NCI-H1436 (cell line): ENCODE data around the gene CT45A1.
"Not testable (repeated sequence)": the region's sequence is repeated elsewhere in the genome, so short reads cannot be mapped to it uniquely, and the experiment has no call there.

Source experiments
- DNase-seq: peaks from one replicate; lab custom pipeline; 2025; lab: John Stamatoyannopoulos, UW

CT45A1 gene

DNA sequence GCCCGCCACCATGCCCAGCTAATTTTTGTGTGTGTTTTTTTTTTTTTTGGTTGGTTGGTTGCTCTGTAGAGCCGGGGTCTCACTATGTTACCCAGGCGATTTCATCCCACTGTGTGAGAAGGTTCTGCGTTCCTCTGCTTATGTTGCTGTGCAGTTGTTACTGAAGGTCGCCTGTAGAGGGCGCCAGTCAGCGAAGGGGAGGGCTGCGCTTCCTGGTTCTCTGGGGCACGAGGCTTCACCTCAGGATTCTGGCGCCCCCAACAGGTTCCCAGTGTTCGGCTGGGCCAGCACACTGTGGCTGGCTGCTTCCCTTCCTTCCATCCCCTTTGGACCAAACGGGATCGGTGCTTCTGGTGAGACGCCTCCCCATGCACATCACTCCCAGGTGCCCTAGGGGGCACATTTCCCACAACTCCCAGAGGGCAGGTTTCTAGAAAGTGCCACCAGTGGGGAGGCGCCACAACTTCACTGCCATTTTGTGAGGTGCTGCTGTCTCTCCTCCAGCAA is at the start of gene CT45A1:
TSS of gene CT45A1 (plus strand) at position 457 of the 507 bp plus-strand sequence. CDS start 5,302 bp downstream, outside the sequence.
- DNase-seq, result not testable (repeated sequence)

- not testable (repeated sequence) for DNase-seq
These were observed 40.5 kb upstream of the CT45A1 start for GRCh38 chrX:135672979-135673378.

DNA sequence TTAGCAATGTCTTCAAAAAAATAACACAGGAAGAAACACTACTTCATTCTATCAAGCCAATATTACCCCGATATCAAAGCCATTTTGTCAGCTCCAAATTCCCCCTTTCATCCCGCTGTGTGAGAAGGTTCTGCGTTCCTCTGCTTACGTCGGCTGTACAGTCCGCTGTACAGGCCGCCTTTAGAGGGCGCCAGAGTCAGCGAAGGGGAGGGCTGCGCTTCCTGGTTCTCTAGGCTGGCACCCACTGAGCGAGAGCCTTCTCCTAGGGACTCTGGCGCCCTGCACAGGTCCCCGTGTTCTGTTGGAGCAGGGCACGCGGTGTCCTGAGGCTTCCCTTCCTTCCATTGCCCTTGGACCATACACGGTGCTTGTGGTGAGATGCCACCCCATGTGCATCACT is 25.3 kb upstream of the CT45A1 start:
- DNase-seq, result no peak

DNA sequence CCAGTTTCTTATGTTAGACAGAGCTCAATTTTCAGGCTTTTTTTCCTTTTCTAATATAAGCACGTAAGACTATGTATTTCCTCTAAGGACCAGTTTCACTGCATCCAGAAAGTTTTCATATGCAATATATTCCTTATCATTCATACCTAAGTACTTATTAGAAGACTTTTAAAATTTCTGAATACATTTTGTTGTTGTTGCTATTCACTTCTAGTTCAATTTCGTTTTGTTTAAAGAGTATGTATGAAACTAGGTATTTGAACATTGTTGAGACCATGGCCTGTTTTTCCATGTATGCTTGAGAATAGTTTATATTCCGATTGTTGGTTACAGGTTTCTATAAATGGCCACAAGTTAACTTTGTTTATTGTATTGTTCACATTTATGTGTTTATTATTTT is 18.0 kb upstream of the CT45A1 start:
- DNase-seq, result no peak

- DNase-seq, result no peak
These were observed 15.8 kb upstream of the CT45A1 start for GRCh38 chrX:135697601-135698000.

GRCh38 chrX:135698924-135699323 is 14.5 kb upstream of the CT45A1 start:
- no peak for DNase-seq

- DNase-seq, result no peak
These were observed 5.6 kb upstream of the CT45A1 start for GRCh38 chrX:135707880-135708279.

DNA sequence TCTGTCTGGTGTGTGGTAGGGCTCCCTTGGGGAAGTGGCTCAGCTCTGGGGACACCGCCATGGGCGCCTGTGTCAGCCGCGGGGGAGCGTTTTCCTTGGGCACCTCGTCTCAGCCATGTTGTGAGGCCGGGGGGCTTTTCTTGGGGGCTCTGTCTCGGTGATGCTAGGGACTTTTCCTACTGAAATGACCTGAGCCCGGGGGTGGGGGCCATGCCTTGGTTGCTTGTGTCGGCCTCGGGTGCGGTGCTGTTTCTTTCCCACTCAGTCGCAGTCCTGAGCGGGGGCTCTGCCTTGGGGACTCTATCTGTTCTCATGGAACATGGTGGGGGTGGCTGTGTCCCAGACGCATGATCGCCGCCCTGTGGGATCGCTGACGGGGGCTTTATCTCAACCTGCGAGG is 356 bp downstream of the CT45A1 start:
- no peak for DNase-seq

DNA sequence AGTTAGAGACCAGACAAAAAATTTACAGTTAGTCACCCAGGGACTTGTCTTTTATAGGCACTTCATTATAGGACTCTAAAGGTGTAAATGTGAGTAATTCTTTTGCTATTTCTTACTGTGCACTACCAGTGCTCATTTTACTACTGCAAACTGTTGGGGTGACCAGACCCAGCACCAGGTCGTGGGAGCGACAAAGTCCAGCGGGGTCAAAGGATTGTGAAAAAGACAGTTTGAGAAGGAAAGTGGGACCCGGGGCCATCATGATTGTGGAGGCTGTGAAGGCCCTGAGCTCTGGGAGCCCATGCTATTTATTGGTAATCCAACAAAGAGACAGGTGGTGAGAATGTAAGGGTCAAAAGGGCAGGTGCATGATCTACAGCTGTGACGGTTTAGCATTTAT is 21.2 kb downstream of the CT45A1 start:
- not testable (repeated sequence) for DNase-seq

DNA sequence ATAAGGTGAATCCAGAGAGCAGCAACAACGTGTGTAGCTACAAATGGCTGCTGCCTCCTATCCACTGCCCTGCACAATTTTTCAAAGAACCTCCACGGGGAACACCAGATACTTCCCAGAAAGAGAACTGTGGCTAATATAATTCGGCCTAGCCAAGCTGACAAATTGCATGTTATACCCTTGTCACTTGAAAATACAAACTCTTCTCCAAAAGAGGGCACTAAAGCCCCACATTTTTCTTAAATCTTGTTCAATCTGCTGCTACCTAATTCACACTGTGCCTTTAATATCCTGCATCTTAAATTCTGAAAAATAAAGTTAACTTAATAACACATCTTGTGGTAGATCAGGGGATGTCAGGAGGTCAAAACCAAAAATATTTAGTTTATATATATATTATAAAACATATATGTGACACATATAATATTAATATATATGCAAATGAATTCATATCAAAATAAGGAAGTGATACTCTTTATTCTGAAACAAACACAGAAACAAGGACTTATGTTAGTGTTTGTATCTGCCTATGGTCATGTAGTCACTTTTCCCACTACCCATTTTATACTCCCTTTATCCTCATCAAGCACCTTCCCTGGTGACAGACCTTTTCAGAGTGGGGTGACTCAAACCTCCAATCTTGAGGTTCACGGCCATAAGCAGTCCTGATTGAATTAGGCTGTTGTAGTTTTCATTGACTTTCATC is 24.1 kb downstream of the CT45A1 start:
- DNase-seq, result no peak

GRCh38 chrX:135740681-135741149 is 27.3 kb downstream of the CT45A1 start:
- DNase-seq, result no peak

- no peak for DNase-seq
These were observed 27.8 kb downstream of the CT45A1 start for GRCh38 chrX:135741192-135741715.

GRCh38 chrX:135744739-135745138 is 31.3 kb downstream of the CT45A1 start:
- not testable (repeated sequence) for DNase-seq

GRCh38 chrX:135768091-135768490 is 54.7 kb downstream of the CT45A1 start, which contains the start of gene CT45A3:
CT45A3 (minus strand) TSS chrX:135768191; CDS start chrX:135764444, 3,747 bp downstream.
- not testable (repeated sequence) for DNase-seq
